ENCODE measurements around the gene TOMM20L.

- TF ChIP-seq FOSL1 (IDR thresholded peaks at IDR 0.05; ENCODE audit: insufficient read depth, low read depth, low read length), result no peak
- no peak for TF ChIP-seq KDM1A (IDR thresholded peaks at IDR 0.05; ENCODE audit: borderline replicate concordance, low read length)
- no peak for TF ChIP-seq CTCF (IDR thresholded peaks at IDR 0.05; ENCODE audit: control extremely low read depth in 1 of 3, insufficient read depth in 1 of 3, low read depth in 1 of 3, low read length in 3 of 3)
- no peak for TF ChIP-seq TBP (IDR thresholded peaks at IDR 0.05; ENCODE audit: low read depth, low read length)
- no peak for TF ChIP-seq JUN (IDR thresholded peaks at IDR 0.05; ENCODE audit: low read depth, low read length)
- TF ChIP-seq RAD21 (IDR thresholded peaks at IDR 0.05 in 1 of 2, conservative IDR thresholded peaks at IDR 0.05 in 1 of 2; ENCODE audit: low read depth in 2 of 2, low read length in 2 of 2), result no peak
- no peak for TF ChIP-seq RFX5 (IDR thresholded peaks at IDR 0.05; ENCODE audit: borderline replicate concordance, low read depth, low read length)
- no peak for TF ChIP-seq USF2 (IDR thresholded peaks at IDR 0.05; ENCODE audit: low read length)
Measured at GRCh38 chr14:58390830-58391229, 4.9 kb upstream of the TOMM20L start.
